ENCODE measurements around the gene SNX12.
"Not testable (repeated sequence)": the region's sequence is repeated elsewhere in the genome, so short reads cannot be mapped to it uniquely, and the experiment has no call there.

DNA sequence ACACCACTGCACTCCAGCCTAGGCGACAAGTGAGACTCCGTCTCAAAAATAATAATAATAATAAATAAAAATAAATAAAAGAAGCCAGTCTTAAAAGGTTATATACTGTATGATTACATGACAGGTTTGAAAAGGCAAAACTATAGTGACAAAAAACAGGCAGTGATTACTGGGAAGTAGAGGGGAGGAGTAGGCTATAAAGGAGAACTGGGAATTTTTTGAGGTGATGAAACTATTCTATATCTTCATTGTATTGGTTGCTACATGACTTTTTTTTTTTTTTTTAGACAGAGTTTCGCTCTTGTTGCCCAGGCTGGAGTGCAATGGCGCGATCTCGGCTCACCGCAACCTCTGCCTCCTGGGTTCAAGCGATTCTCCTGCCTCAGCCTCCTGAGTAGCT, 20.2 kb downstream of the SNX12 start:
- TF ChIP-seq, protein P1, sequence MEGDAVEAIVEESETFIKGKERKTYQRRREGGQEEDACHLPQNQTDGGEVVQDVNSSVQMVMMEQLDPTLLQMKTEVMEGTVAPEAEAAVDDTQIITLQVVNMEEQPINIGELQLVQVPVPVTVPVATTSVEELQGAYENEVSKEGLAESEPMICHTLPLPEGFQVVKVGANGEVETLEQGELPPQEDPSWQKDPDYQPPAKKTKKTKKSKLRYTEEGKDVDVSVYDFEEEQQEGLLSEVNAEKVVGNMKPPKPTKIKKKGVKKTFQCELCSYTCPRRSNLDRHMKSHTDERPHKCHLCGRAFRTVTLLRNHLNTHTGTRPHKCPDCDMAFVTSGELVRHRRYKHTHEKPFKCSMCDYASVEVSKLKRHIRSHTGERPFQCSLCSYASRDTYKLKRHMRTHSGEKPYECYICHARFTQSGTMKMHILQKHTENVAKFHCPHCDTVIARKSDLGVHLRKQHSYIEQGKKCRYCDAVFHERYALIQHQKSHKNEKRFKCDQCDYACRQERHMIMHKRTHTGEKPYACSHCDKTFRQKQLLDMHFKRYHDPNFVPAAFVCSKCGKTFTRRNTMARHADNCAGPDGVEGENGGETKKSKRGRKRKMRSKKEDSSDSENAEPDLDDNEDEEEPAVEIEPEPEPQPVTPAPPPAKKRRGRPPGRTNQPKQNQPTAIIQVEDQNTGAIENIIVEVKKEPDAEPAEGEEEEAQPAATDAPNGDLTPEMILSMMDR (IDR thresholded peaks at IDR 0.05; ENCODE audit: low read depth, low read length), result not testable (repeated sequence)
- TF ChIP-seq EZH2phosphoT487 (IDR thresholded peaks at IDR 0.05; ENCODE audit: low read depth), result not testable (repeated sequence)

Data from OCI-LY3 (cell line).